ENCODE results near the gene TTLL9.

TTLL9 gene

GRCh38 chr20:31859266-31859997, 11.0 kb upstream of the TTLL9 start:
- DNase-seq, result no peak

- no peak for DNase-seq
Measured at GRCh38 chr20:31859998-31860380, 10.4 kb upstream of the TTLL9 start.

DNA sequence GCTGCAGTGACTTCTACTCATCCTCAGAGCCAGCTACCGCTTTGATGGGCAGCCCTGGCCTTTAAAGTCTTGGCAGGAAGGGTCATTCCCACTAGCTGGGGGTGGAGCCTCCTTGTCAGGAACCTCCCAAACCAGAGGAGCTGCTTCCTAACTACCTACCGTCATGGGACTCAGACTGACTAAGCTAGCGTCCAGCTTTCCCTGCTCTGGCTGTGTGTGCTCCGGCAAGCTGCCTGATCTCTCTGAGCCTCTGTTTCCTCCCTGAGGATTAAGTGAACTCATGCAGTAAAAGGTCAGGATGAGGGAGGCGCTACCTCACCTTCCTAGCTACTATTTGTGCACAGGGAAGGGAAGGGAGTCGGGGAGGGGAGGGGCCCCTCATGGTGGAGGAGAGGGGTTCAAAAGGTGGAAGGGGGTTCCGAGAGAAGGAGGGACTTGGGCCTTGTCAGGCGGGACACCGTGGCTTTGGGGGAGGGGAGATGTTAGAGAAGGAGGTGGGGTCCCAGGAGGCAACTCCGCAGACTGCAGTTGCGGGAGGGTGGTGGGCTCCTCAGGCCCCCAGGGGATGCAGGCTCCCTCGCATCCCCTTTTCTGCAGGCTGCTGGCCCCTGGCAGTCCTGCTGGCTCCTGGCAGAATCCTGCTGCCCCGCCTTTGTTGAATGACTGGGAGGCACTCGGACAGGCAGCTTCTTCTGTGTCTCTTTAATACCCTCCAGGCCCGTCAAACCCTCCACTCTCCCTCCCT, 9.9 kb upstream of the TTLL9 start:
- peak; percentile 32 for DNase-seq

GRCh38 chr20:31861135-31861384, 9.4 kb upstream of the TTLL9 start:
- DNase-seq, result peak; percentile 52

- peak; percentile 90 for DNase-seq
Measured at GRCh38 chr20:31861385-31862156, 8.9 kb upstream of the TTLL9 start.

DNA sequence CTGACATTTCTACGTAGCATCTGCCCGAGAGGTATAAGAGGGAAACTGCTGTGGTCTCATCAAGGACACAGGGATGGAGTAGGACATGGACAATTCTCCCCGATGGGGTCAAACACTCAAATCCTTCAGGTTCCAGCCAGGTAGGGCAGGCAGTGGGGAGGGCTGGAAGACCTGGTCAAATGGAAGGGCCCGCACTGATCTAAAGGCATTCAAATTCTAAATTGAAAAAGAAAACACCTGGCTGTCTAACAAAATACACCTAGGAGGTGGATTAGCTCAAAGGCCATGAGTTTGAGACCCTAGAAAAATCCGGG, 8.3 kb upstream of the TTLL9 start:
- DNase-seq, result no peak

- no peak for DNase-seq
Measured at GRCh38 chr20:31862506-31862905, 7.9 kb upstream of the TTLL9 start.

GRCh38 chr20:31863296-31864085, 6.9 kb upstream of the TTLL9 start:
- DNase-seq, result no peak

DNA sequence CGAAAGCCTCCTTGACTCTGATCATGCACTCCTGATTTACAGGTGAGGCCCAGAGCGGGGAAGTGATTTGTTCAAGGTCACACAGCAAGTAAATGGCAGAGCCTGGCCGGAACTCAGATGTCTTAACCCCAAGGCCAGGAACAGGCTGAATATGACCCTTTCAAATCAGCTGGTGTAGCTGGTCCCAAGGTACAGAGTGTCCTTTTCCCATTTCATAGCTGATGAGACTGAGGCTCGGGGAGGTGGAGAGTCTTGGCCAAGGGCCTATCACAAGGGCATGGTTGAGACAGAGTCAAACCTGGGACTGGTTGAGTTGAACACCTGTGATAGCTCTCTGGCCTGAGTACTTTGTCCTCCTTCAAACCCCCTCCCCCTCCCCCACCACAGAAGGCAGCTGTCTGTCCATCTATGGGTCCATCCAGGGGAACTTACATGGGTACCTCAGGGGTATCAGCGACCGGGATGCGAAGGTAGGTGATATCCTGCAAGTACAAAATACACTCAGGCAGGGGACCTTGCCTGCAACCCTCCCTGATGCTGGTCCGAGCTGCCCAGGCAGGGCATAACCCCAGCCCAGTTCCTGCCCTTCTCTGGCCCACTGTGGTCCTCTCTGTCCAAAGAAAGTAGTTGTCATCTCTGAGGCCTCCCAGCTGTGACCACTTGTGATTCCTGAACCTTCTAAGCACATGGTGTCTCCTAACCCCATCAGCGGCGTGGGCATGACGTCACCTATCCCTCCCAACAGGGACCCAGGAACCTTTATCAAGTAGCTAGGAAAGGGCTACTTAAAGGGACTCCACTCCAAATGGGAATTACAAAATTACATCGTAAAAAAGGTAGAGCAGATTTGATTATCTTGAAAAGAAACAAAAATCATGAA, 5.7 kb upstream of the TTLL9 start:
- DNase-seq, result no peak

DNA sequence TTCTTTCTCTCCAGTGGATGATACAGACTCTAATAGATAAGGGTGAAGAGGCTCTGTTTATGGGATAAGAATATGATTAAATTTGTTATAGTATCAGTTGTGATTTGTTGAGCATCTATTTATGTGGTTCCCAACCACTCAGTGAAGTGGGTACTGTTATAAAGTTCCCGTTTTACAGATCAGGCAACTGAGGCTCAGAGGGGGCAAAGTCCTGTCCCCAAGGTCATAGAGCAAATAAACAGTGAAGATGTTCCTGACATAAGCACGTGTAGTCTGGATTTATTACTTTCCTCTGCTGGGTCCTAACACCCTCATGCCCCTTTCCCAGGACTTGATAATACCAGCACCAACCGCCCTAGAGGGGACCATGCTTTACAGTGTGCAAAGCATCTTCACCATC, 4.2 kb upstream of the TTLL9 start:
- no peak for DNase-seq

DNA sequence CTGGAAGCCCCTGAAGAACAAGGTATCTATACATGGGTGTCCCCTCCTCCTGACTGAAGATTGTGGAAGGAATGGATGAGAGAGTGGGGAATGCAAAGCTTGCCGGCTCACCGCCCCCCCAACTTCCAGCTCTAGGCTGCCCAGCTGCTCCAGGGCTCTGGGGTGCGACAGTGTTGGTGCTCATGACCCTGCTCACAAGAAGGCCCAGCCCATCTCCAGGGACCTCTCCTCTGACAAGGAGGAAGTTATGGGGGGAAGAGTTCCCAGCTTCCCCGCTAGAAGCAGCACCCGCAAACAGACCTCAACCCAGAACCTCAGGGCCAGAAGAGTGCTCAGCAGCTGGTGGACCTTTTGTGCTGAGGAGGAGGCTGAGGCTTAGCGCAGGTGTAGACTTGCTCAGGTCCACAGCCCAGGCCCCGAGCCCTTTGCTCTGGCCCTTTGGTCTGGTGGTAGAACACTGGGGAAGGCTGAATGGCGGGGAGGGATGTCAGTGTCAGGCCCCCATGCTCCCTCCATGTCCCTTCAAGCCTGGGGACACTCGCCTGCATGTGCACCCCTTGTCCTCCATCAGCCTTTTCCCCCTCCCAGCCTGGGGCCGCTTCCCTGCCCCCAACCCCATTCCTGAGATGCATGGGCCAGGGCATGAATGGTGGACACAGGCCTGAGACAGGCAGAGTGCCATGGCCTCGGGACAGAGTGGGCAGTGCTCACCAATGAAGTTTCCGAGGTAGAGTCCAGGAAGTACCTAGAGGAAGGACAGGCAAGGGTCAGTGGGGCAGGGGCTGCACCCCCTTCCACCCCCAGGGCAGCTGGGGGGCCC, 1.4 kb upstream of the TTLL9 start:
- DNase-seq, result no peak

GRCh38 chr20:31869673-31869941, 827 bp upstream of the TTLL9 start:
- DNase-seq, result no peak

DNA sequence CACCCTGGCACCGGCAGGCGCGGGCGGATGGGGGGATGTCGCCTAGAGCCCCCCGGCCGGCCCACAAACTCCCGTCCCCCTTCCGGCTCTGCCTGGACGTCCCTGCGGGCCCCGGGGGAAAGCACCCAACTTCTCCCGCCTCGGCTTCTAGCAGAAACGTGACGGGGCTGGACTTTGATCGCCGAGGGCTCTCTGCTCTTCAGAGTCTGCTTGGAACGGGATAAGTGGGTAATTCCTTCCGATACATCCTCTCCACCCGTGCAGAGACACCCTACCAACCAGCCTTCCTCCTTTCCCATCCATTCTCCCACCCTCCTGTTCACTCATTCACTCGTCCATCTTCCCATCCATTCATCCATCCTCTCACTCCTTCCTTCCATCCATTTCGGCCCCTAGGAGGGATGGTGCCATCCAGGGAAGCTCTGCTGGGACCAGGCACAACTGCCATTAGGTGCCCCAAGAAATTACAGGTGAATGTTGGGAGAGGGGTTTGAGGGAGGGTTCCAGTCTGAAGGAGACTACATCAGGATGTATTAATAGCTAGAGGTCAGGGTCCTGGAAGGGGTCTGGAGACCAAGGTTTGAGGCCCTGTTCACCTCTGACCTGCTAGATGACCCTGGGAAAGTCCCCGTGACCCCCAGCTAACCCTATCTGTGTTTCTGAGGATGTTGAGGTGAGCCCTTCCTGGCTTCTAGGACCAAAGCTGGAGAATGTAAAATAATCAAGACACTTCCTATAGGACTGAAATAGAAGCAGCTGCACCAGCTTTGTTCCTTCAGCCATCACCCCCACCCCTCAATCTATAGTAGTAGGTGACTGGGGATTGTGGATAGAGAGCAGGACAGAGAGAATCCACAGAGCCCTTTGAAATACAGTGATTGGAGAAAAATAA, 538 bp downstream of the TTLL9 start:
- DNase-seq, result no peak

DNA sequence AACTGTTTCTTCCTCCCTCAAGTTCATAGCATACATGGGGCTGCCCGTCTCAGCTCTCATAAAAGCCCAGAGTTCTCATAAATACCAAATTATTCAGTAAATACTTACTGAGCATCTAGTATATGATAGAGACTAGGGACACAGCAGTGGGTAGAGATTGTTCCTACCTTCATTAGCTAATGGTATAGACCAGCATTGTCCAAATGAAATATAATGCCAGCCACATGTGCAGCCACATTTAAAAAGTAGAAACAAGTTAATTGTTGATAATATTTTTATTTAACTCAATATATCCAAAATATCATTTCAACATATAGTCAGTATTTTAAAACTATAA, 1.2 kb downstream of the TTLL9 start:
- no peak for DNase-seq

- DNase-seq, result no peak
Measured at GRCh38 chr20:31872406-31872805, 2.0 kb downstream of the TTLL9 start.

DNA sequence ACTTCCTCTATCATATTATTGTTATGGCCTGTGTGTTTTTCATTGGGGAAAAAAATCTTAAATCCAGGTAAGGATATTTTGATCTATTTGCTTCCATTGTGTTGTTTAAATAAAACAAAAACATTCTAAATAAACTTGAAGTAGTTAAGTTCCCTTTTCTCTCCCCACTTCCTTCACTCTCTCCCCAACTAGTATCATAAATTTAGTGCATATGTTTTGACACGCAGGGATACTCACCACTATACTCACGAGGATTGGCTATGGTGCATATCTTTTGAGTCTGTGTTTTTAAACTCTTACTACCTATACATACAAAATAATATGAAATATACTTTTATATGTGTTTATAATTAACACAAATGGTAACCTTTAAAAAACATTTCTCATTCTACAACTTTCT, 5.2 kb downstream of the TTLL9 start:
- no peak for DNase-seq

GRCh38 chr20:31877684-31878083, 7.2 kb downstream of the TTLL9 start:
- no peak for DNase-seq

DNA sequence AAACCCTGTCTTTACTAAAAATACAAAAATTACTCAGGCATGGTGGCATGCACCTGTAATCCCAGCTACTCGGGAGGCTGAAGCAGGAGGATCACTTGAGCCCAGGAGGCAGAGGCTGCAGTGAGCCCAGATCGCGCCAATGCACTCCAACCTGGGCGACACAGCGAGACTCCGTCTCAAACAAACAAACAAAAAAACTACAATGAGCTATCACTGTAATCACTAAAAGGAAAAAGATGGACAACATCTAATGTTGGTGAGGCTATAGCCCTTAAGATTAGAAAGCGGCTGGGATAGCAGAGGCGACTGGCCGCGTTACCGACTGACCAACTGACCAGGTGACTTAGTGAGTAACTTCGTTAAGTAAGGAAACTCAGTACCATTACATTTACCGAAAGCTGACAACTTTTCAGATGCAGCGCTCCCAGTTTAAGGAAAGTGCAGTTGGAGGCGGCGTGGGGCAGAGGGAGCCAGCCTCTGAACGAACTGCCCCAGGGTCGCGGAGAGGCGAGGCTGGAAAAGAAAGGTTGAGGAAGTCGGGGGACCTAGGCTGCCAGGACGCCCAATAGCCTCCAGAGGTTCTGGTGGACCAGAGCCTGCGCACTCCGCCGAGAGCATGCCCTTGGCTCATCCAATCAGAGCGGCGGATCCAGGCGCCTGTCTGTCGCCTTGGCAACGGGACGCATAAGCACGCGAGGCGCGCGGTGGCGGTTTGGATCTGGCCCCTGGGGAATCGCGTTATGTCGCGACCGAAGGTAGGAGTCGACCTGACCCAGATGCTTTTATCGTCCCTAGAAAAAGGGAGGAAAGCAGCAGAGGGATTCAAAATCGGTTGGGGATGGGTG, 8.9 kb downstream of the TTLL9 start:
- DNase-seq, result peak; percentile 94

- DNase-seq, result no peak
Measured at GRCh38 chr20:31881945-31882344, 11.5 kb downstream of the TTLL9 start.

GRCh38 chr20:31883829-31884228, 13.4 kb downstream of the TTLL9 start:
- no peak for DNase-seq
